GM18520 (cell line): ENCODE results near the gene EZR.

Experiments
- ATAC-seq: cut with Tn5 transposase; IDR thresholded peaks from one replicate; pipeline ENCODE4 v1.9.1; 2021; ENCODE audit not compliant: unreplicated experiment

EZR gene

DNA sequence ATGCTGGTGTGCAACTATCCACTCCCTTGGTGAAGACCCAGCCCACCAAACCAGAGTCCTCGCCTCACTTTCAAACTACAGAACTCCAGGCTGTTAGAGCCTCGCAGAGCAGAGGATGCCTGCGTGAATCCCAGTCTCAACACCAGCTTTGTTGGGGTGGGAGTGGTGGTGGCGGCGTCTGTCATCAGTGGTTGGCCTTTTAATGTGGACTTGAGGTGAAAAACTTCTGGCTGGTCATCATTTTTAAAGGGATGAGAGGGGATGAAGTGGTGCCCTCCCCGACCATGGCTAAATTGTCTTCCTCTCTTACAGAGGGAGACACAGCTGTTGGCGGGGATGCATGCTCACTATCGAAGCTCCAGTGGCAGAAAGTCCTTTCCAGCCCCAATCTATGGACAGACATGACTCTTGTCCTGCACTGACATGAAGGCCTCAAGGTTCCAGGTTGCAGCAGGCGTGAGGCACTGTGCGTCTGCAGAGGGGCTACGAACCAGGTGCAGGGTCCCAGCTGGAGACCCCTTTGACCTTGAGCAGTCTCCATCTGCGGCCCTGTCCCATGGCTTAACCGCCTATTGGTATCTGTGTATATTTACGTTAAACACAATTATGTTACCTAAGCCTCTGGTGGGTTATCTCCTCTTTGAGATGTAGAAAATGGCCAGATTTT, 54.9 kb downstream of the EZR start:
- ATAC-seq: no peak

DNA sequence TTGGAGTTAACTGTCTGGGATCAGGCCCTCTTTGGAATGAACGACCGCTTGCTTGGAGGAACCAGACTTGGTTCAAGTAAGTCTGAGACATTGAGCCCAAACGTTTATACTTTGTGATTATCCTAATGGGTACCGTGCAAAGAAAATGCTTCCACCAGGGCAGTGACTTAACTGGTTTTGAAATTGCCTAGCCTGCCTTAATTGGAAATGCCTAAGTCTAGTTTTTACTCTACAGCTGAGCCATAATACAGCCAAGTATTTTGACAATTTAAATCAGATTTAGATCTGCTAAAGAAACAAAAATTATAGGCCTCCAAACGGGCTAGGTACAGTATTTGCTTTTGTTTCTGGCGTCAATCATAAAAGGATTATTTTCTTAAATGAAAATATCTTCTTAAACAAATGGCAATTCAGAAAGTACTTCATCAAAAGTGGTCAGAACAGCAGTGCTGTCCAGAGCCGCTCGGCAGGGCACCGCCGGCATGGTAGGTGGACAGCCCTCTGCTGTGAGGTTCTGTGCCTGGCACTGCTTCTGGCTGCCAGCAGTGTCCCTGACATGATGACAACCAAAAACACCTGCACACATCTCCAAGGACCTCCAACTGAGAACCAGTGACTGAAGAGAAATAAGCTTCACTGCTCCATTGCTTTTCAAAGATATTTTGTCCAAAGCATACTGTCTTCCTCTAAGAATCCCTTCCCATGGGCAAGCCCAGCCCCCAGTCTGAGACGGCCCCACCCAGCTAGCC, 55.6 kb downstream of the EZR start:
- ATAC-seq: no peak

DNA sequence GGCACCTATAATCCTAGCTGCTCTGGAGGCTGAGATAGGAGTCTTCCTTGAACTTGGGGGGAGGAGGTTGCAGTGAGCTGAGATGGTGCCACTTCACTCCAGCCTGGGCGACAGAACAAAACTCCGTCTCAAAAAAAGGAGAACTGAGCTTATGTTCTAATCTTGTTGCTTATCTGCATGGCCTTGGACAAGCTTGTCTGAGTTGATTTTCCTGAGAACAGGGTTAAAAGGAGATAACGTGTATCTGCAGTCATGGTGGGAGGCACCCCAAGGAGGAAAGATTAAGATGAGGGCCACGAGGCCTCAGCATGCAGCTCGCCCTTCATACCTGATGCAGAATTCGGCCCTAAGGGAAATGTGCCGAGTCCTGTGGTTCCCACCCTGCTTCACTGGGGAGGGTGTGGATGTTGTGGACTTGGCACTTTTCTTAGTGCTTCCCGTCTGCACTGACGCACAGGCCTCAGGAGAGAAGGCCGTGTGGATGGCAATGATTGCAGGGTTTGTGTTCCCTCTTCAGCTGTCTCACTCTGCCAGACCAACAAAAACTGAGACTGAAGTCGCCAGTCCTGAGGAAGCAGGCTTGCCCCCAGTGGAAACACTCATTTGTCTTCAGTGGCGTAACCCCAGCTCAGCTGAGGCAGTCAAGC, 56.3 kb downstream of the EZR start:
- ATAC-seq: no peak

DNA sequence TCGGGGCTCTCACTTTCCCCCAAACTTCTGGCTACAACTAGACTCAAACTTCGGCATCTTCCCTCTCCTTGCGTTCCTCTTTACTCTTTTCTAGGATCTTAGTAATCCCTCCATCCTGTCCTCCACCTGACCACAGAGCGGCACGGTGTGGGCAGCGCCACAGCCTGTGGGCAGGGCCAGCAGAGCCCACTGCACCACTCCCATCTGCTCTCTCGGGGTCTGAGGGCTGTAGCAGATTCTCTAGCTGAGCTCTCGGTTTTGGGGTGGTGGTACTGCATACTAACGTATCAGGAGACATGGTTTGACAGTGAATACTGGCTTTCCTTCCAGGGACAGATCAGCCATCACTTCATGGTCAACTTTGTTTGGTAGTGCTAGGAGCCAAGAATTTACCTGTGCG, 57.4 kb downstream of the EZR start:
- no peak for ATAC-seq

DNA sequence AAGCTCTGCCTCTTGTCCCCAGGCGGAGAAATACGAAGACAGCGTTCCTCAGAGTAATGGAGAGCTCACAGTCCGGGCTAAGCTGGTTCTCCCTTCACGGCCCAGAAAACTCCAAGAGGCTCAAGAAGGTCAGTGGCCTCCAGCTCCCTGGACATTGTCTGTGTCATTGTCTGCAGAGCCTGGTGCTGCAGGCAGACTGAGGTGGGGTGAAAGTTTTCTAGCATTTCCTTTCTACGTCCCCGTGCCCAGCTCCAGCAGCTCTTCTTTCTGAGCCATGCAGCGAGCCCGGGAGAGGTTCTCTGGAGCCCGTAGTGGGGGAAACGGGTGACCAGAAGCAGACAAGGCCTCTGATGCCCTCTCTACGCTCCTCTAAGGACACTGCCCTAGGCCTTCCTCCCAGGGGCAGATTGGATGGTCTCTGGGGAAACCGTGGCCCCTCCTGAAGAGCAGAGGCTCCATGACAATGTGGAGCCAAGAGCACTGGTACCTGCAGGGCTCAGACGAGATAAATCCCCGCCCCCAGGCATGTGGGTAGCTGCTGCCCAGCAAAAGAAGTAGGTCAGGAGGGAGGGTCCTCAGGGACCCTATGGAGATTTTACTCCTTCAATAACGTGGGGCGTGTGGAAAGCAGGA, 58.4 kb downstream of the EZR start:
- ATAC-seq: no peak

DNA sequence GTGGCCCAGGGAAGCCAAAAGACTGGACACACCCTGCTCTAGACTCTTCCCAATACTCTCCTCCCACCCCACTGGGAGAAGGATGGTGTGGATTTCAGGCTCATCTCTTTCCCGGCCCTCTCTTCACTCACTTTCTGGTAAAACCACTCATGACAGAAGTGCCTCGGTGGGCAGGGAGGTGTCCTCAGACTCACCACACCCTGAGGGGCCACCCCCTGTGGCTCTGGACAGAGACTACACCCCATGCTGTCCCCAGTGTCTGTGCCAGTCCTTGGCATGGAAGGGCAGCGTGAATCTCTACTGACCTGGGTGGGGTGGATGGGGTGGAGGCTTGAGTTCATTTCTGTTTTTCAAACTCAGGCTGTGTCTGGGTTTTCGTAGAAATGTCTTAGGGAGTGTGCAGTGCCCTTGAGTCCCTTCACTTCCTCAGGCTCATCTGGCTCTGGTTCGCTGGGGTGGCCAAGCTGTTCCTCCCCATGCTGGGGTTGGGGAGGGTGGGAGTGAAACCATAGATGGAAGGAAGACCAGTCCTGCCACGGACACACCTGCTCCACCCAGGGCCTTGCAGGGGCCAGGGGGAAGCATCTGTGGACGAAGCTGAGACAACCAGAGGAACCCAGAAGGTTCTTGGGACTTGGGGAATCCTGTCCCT, 59.1 kb downstream of the EZR start:
- no peak for ATAC-seq

DNA sequence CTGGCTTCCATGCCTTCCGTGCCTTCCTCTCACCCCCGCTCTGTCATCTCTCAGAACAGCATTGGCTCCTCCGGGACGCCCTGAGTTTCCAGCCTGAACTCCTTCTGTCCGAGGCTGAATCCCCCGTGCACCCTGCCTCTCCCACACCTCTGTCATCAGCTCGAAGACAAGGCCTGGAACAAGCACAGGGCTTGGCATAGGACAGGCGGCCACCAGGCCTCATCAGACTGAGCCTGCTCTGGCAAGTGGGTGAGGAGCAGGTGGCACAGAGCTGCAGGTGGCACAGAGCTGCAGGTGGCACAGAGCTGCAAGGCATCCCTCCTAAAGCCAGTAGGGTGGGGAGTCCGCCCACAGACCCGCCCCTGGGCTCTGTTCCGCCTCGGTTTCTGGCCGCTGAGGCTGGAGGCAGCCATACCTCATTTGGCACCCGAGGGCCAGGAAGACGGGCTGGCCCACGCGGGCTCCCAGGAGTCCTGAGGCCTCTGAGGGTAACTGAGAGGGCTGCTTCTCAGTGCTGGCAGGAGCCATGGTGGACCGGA, 60.2 kb downstream of the EZR start:
- ATAC-seq: no peak

DNA sequence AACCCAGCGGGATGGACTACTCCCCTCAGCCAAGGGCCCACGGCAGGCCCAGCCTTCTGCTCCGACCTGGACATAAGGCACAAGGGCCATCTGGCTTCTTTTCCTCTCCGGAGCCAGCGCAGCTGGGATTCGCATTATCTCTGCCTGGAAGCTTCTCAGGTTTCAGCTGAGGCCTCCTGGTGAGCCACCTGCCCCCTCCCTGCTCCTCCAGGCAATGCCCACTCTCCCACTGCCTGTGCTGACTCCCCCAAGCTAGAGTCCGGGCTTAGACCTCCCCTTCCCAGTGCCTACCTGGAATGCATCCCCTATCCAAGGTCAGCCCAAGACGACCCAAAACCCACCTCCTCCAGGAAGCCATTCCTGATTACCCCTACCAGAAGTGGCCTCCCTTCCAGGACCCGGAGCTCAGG, 60.7 kb downstream of the EZR start:
- ATAC-seq: no peak

DNA sequence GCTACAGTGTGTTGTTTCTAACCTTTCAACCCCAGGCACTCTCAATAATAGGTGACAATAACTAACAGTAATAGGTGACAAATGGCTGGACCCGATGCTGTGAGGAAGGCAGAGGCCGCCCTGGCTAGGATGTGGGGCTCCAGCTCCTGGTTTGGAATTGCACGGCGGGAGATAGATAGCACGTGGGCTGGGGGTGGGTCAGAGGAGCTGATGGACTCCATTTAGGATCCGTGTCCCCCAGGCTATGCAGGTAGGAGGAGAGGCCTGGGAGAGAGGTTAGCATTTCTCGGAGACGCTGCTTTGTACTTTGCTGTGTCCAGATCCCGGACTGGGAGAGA, 61.4 kb downstream of the EZR start:
- no peak for ATAC-seq

DNA sequence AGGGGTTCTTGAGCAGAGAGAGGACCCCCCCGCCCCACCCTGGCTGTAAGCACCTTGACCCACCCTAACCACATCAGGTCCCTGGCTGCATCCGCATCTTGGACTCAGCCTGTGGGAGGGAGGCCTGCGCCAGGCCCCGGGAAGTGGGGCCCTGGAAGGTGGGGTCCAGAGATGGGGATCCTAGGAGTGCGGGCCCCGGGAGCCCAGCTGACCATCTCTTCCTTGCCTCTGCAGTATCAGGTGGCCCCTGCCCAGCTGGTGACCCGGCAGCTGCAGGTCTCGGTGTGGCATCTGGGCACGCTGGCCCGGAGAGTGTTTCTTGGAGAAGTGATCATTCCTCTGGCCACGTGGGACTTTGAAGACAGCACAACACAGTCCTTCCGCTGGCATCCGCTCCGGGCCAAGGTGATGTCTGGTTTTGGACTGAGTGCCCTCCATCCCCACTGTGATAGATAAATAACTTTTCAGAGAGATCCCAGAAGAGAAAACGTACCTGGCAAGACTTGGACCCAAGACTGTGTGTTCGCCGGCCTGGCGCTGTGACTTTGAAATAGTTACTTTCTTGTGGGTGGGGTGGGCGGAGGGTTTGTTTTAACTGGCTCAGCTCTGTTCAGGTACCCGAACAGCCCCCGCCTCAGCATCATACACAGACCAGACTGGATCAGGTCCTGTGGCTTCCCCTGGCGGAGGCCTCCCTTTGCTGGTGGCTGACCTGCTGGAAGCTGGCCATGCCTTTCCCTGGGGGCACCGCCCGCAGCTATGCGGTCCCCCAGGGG, 62.0 kb downstream of the EZR start:
- no peak for ATAC-seq

DNA sequence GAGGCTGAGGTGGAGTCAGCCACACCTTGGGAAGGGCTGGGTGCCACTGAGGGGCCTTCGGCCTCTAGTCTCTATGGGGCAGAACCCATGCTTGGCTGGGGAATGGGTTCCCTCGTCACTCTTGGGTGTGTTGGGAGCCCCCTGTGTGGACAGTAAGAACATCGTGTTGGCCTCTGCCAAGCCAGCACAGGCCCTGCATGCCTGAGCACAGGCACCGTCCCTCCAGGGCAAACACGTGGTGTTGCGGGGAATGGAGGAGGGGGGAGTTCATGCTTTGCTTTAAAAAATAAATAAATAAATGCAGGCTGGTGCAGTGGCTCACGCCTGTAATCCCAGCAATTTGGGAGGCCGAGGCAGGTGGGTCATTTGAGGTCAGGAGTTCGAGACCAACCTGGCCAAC, 63.0 kb downstream of the EZR start:
- no peak for ATAC-seq

DNA sequence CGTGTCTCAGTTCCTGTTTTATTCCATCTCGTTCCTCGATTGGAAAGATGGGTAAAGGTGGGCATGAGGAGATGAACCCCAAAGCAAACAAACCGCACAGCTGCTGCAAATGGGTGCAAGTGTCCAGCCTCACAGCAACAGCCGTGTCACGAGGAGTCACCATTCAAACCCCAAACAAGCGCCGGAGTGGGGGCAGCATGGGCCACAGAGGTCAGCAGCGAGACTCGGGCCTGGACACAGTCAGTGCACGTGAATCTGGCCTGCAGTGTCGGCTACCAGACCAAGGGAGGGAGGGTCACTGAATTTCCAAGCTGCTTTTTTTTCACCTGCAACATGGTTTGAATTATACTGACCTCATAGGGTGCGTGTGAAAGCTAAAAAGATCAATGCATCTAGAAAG, 63.5 kb downstream of the EZR start:
- ATAC-seq: no peak

DNA sequence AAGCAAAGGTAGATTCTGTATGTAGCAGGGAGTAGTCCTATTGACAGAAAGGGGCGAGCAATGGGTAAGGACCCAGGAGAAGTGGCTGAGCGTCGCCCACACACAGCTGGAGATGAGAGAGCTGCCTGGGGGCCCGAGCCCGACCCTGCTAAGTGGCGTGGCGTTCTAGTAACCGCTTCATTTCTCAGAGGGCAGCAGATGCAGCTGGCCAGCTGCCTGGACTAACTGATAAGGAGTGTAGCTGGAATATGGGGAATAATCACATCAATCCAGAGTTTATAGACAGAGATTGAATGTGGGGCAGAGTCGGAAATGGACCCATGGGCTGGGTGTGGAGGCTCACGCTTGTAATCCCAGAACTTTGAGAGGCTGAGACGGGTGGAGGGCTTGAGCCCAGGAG, 64.4 kb downstream of the EZR start:
- no peak for ATAC-seq

DNA sequence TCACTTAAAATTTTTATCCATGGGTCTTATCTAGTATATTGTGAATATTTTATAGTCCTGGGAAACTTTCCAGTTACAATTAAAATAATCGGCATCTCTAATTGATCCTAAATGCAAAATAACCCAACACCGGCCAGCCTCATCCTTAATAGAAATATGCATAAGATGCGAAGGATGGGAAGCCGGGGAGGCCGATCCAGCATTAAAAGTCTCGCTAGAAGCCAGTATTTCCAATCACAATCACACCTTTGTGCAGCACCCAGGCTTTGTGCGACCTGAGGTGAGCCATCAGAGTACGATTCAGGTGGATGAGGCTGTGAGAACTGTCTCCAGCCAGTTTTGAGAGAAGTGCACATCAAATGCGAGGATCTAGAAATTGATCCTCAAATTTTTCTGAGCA, 65.4 kb downstream of the EZR start:
- no peak for ATAC-seq

DNA sequence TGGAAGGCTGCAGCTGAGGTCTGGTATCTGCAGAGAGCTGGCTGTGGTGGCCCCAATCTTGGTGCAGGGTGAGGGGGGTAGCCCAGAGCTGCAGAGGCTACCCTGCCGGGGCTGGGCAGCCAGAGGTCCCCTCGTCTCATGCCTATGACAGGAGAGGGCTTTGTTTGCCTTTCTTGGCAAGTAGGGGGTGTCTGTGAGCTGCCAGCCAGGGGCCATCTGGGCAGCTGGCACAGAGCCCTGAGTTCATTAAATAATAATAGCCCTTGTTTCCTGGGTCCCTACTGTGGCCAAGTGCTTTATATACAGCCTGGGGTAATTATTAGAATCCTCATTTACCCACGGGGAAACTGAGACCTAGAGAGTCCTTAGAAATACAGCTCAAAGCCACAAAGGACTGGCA, 66.6 kb downstream of the EZR start:
- no peak for ATAC-seq

DNA sequence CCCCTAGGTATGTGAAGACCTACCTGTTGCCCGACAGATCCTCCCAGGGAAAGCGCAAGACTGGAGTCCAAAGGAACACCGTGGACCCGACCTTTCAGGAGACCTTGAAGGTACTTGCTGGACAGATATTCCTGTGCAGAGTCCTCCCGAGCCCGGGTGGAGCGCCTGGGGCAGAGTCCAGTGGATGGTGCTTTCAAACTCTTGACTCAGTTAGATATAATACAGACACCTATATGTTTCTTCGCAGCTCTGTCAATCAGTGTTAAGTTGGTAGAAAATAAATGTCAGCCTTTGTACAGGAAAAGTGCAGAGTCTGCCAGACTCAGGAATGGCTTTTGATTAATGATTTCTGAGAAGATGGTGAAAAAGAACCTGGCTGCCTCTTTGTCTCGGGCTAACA, 67.2 kb downstream of the EZR start:
- ATAC-seq: no peak

DNA sequence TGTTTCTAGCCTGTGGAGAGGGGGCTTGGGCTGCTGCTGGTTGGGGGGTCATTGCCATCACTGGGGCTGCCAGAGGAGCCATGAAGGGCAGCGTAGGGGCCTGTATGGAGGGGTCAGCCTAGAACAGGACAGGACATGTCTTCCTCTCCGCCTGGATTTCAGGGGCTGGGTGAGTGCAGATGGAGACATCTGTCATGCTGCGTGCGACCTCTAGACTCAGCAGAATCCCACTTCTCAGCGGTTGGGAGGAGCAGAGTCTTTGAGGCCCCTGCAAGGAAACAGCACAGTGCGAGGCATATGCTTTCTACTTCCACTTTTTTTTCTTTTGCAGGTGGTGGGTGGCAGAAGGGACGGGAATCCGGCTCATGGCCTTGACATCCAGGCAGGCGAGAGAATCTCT, 67.9 kb downstream of the EZR start:
- no peak for ATAC-seq

DNA sequence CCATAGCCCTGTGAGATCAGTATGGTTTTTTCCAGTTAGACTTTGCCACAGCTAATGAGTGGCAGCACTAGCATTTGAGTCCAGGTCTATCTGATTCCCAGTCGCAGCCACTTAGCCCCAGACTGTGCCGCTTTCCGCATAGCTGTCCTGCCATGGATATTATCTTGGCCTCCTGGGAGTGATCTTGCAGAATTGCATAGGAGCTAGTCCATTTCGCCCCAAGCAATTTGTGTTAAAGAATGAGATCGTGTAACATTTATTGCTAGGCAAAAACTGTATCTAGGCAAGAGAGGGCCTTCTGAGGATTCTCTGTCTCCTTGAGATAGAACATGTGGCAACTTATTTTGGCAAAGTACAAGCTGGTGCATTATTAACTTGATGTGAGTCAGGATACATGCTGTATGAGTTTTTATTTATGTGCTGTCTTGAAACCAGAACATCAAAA, 74.2 kb downstream of the EZR start:
- no peak for ATAC-seq

DNA sequence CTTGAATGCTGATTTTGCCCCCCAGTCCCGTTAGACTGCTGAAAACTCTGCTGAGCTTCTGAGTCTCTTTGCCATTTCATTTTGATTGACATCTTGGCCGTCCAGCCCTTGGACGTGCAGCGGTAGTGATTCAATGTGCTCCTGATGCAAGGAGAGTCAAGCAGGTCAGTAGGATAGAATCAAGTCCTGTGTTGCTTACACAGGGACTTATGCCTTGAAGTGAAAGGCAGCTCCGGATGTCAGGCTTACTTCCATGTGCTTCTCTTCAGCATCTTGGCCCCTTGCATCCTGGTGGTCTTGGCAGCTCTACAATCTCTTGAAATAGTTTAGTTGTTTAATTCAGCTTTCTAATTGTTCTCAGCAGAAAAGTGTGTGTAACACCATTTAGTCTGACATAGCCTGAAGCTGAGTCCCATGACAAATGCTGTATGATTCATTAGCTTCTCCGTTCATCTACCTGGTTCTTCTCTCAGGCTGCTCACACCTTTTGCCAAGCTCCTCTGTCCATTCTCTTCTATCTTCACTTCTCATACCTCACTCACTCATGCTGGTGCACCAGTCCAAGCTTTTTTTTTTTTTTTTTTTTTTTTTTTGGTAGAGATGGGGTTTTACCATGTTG, 76.0 kb downstream of the EZR start:
- no peak for ATAC-seq

DNA sequence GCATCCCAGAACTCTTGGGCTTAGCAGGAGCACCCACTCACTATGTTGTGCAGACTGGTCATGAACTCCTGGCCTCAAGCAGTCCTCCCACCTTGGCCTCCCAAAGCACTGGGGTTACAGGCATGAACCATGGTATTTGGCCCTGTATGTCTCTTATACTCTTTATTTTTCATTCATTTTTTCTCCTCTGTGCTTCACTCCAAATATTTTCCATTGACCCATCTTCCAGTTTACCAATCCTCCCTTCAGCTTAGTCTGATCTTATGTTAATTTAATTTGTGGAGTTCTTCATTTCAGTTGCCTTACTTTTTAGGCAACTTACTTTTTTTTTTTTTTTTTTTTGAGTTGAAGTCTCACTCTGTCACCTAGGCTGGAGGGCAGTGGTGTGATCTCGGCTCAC, 79.5 kb downstream of the EZR start:
- no peak for ATAC-seq
